Activated CD8-positive, alpha-beta memory T cell treated with anti-CD3 and anti-CD28 coated beads, Interleukin-2, amount 50 U/mL, for 48 hours (primary cell): ENCODE data around the gene MRPL12.

ENCODE experiments used
- DNase-seq: peaks from one replicate; pipeline ENCODE4 v3.0.0-alpha.2; 2020

Gene MRPL12

DNA sequence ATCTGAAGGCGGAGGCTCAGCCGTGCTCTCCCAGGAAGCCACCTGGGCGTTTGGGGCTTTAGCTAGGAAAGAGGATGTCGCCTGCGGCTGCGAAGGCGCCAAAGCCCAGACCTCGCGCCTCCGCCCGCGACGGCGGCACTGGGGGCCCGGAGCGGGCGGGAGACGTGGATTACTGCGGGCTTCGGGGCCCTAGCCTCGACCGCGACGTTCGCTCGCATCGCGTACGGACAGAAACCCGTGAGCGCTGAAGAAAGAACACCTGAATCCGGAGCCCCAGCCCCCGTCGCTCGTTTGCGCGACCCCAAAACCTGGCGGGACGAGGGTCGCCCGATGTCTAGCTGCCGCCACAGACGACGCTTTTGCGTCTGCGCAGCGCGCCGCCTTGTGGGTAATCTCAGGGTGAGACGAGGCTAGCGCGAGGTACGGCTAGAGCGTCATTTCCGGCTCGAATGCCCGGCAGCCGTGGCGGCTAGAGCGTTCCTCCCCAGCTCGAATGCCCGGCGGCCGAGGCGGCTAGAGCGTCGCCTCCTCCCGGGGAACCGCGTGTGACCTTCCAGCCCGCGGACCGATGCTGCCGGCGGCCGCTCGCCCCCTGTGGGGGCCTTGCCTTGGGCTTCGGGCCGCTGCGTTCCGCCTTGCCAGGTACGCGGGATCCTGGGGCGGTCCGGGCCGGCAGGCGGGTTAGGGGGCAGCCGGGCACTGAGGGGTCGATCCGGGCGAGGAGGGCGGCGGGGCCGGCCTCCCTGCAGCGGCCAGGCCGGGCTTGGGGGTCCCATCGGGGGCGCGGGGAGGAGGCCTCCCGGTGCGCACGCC lies at the start of gene MRPL12:
MRPL12 (plus strand) TSS at position 434 of the 813 bp plus-strand sequence; CDS start at position 569, 135 bp downstream.
- DNase-seq: peak; percentile 95

DNA sequence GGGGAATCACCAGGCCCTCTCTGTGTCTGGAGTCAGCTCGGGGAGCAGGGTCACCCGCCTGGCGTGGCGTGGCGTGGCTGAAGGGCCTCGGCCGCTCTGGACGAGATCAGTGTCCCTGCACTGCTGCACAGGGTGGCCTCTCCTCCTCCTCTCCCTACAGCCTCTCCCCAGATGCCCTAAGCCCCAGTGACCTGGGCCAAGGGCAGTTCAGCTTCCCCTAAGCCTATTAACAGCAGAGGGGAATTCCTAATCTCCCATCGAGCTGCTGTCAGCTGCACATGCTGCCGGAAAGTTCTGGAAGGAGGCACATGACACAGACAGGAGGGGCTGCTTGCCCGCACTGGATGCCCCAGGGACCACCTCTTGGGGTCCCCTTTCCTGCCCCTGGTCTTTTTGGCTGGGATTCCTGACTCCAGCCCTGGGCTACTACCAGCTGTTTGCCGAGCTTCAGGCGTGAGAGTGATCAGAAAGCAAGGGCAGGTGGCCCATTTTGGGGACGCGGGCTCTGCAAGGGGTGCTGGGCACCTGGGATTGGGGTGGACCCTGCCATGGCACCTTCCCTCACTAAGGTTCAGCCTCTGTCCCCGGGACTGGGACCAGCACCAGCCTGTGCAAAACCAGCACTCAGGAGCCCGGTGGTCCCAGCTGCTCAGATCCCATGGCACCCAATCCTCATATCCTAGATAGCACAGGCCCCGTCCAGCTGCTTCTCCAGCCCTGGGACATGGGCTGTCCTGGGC lies 47.6 kb upstream of the MRPL12 start:
- DNase-seq: no peak

DNA sequence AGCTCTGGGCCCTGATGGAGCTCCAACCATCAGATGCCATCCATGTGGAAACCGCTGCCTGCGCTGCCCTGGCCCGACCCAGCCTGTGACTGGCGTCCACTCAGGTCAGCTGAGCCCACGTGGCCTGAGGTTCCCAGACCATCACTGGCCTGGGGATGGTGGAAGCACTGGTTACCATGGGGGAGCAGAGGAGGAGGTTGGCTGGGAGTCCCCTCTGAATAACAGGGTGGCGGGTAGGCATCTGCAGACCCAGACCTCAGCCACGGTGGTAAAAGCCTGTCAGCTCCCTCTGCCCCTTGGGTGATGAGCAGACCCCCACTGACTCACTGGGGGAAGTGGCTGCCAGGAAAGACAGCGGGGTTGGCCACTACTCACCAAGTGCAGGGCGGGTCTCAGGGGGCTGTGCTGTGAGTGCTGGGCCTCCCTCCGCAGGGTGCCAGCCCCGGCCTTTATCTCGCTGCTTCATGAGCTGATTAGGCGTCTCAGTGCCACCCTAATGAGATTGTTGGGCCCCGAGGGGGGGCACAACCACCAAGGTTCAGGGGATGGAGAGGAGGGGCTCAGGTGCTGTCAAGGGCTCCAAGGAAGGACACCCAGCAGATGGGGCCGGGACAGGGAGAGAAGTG lies 46.9 kb upstream of the MRPL12 start, which contains the start of gene PDE6G:
PDE6G (minus strand) TSS at position 425 of the 626 bp plus-strand sequence. CDS start 3,237 bp downstream, outside the sequence.
- no peak for DNase-seq

DNA sequence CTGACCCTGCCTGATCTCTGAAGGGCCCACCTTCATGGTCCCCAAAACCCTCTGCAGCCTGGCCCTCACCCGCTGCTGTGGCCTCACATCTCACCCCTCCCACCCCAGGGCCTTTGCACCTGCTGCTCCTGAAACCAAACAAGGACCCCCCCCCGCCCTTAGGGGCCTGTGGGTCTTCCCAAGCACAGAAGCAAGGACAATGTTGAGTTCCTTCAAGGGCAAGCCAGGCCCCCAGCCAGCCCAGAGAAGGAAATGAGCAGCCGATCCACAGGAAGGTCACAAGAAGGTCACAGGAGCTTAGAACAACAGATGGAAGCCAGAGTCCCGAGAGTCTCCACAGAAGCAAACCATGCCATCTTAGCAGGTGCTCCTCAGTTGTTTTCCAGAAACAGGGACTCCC lies 46.3 kb upstream of the MRPL12 start:
- DNase-seq: no peak

DNA sequence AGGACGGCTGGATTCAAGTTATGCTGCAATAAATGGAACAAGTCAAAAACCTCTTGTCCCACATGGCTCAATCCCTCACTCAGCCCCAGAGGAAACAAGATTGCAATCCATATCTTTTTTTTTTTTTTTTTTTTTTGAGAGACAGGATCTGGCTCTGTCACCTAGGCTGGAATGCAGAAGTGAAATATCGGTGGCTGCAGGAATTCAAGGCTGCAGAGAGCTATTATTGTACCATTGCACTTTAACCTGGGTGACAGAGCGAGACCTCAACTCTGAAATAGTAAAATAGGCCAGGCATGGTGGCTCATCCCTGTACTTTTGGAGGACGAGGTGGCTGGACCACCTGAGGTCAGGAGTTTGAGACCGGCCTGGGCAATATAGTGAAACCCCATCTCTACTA lies 44.1 kb upstream of the MRPL12 start:
- no peak for DNase-seq

DNA sequence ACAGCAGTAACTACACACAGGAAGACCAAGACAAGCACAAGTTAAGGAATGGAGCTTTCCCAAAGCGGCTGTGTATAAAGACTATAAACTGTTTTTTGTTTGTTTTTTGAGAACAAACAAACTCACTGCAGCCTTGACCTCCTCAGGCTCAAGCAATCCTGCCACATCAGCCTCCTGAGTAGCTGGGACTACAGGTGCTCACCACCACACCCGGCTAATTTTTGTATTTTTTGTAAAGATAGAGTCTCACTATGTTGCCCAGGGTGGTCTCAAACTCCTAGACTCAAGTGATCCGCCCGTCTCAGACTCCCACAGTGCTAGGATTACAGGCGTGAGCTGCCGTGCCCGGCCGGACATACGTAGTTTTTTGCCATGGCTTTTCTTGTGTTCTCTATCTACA lies 42.7 kb upstream of the MRPL12 start:
- DNase-seq: no peak

DNA sequence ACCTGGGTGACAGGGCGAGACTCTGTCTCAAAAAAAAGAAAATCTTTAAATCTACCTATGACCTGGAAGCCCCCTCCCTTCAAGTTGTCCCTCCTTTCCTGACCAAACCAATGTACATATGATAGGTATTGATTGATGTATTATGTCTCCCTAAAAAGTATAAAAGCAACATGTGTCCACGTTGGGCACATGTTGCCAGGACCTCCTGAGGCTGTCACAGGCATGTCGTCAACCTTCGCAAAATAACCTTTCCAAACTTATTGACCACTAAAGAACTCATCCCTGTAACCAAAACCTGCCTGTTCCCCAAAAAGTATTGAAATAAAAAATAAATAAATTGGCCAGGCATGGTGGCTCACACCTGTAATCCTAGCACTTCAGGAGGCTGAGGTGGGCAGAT lies 41.2 kb upstream of the MRPL12 start:
- no peak for DNase-seq

DNA sequence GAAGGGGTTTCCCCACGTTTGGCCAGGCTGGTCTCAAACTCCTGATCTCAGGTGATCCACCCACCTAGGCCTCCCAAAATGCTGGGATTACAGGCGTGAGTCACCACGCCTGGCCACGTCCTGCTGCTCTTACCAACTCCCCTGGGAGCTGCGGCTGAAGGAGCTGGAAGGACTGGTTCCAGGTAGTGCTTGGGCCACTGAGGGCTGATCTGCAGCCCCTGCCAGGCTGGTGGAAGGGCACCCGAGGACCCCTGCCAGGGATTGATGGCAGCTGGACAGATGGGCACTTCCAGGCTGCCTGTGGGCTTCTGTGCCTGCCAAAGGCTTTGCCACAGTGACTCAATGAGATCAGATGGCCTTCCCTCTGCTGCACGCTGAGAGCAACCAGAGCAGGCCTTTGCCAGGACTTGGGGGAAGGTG lies 39.1 kb upstream of the MRPL12 start:
- no peak for DNase-seq

DNA sequence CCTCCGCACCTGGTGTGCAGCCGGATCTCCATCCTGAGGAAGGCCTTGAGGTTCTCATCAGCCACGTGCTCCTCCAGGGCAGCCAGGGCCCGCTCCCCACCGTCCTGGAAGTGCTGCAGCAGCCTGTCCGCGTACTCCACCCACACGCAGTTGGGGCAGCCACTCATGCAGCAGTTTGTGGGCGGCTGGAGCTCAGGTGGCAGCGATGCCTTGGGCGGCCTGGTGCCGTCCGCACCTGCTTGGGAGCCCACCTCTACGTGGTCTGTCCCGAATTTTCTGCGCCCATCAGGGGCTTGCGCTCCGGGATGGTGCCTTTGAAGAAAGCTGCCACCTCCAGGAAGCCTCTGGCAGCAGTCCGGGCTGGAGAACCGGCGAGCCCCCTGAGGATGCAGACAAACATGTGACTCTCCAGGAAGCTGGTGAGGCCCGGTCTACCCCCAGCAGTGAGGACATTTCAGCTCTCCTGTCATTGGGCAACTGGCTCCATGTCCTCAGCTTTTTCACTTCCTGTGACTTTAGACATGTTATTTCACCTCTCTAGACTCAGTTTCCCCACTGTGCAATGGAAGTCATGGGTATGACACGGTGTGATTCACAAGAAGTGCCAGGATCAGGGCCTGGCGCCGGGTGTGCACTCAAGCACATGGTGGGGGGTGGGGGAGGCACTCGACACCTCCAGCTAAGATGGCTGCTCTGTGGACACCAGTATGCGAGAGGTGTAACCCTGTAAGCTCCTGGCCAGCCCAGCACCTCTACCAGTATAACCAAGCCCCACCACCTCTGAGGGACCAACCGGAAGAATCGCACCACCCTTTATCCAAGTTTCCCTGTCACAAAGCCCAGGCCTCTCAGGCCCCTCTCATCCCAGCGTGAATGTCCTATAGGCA lies 37.7 kb upstream of the MRPL12 start:
- DNase-seq: peak; percentile 82

DNA sequence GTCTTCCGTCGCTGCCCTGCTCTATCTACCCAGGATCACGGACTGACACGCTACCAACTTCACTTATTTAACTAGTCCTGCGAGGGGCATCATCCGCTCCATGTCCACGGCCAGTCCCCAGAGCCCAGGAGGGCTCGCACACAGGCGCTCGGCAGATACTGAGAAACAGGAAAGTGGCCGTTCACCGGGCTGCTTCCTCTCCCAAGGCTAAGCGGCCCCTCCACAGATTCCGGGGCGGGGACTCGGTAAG lies 37.1 kb upstream of the MRPL12 start:
- DNase-seq: no peak

DNA sequence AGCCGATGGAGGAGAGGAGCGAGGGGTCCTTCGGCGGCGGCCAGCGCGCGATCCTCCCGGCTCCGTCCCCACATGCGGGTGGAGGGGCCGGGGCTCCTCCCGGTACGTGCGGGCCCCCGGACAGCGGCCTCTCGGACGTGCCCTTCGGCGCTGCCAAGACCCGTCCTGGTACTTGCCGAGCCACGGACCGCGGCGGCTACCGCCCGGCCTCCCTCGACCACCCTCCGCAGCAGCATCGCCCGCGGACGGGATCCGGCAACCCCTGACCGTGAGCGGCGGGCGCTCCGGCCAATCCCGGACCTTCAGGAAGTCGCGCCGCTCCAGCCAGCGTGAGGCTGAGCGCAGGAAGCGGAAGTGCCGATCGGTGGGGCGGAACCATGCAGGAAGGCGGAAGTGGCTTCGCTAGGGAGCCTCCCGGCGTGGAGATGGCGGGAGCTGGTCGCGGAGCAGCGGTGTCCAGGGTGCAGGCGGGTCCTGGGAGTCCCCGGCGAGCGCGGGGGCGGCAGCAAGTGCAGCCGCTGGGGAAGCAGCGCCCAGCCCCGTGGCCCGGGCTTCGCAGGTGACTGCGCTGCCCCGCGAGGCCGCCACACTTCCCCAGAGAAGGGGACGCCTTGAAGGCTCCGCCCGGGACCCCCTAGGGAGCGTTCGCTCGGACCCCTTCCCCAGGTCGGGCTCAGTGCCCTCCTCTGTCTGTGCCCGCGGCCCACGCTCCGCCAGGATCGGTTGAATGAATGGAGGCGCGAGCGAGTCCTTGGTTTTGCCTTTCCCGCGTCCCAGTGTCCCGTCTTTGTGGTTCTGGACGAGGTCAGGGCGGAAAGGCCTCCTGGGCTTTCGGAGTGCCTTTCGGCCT lies 36.6 kb upstream of the MRPL12 start, which contains the start of the genes CCDC137 and OXLD1:
CCDC137 (plus strand) TSS at position 396 of the 850 bp plus-strand sequence; CDS start at position 426, 30 bp downstream.
OXLD1 (minus strand) TSS at position 264 of the 850 bp plus-strand sequence; CDS start at position 236, 28 bp downstream.
- DNase-seq: peak; percentile 95

DNA sequence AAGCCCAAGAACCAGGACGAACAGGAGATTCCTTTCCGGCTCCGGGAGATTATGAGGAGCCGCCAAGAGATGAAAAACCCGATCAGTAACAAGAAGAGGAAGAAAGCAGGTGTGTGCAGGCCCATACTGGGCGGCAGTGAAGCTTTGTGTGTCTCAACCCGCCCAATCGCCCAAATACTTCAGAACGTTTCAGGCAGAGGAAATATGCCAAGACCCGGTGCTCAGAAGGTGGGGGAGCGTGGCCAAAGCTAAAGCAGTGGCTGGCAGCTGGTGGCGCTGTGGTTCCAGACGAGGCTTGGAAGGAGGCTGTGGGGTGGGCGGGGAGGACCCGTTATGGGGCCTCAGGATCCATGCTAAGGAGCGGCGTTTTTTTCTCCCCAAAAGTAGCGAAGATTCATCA lies 35.4 kb upstream of the MRPL12 start:
- no peak for DNase-seq

DNA sequence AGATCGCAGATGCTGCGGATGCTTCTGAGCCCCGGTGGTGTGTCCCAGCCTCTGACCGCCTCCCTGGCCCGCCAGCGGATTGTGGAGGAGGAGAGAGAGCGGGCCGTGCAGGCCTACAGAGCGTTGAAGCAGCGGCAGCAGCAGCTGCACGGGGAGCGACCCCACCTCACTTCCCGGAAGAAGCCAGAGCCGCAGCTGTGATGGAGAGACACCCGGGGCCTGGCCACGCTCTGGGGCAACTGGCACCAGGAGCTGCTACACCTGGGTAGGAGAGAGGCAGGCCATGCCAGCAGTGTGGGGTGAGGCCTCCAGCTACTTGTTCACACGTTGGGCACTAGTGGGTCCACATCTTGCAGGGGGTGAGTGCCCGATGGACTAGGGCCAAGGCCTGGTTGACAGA lies 30.7 kb upstream of the MRPL12 start:
- no peak for DNase-seq

DNA sequence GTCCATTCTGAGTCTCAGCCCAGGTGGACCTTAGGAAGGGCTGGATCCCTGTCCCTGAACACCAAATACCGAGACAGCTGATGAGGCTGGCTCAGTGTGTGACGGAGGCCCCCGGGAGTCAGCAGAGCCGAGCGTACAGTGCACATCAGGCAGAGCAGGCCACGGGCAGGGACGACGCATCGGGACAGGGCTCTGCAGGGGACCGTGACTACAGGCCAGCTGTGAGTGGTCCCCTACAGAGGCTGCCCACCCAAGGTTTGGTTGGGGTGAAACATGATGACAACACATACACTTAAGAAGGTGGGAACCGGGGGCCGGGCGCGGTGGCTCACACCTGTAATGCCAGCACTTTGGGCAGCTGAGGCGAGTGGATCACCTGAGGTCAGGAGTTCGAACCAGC lies 30.2 kb upstream of the MRPL12 start:
- DNase-seq: no peak

DNA sequence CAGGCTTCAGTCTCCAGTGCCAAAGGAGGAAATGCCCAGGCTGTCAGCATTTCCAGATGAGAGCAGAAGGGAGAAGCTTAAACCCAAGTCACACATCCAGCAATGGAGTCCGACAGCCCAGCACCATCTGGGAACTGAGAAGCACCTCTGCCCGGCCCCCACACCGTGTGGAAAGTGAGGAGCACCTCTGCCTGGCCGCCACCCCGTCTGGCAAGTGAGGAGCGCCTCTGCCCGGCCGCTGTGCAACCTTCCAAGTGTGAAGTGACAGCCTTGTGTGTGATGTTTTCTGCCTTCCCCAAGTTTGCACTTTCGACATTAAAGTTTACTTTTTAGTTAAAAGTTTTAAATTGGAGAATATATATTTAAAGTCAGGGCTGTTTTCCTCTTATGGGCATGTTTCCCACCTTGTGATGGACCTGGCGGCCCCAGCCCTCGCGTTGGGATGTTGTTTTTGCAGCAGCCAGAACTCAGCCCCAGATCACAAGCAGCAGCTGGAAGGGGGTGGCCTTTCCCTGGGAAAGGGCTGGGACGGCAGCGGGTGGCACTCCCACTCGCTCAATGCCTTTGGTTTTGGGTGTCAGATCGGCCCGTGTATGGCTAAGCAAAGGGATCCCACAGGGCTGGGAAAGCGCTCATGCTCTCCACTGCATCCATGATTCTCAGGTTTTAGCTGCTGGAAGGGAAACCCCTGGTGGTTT lies 29.5 kb upstream of the MRPL12 start:
- no peak for DNase-seq

DNA sequence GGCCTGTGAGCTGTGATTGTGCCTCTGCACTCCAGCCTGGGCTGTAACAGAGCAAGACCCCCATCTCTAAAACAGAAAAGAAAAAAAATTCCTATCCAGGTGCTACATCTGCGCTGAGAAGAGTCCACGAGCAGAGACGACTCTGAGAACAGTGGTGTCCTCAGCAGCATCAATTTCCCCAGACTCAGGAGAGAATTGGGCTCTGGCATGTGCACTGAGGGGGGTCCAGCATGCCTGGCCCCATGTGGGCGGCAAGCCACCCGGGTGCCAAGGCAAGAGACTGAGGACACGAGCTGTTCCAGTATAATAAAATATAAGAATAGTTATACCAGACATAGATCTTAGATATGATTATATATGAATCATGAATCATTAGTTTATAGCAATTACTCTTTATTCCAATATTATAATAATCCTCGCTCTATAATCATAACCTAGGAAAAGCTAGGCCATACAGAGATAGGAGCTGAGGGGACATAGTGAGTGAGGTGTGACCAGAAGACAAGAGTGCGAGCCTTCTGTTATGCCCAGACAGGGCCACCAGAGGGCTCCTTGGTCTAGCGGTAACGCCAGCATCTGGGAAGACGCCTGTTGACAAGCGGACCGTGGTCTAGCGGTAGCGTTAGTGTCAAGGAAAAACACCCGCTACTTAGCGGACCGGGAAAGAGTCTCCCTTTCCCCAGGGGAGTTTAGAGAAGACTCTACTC lies 27.5 kb upstream of the MRPL12 start:
- DNase-seq: peak; percentile 70

DNA sequence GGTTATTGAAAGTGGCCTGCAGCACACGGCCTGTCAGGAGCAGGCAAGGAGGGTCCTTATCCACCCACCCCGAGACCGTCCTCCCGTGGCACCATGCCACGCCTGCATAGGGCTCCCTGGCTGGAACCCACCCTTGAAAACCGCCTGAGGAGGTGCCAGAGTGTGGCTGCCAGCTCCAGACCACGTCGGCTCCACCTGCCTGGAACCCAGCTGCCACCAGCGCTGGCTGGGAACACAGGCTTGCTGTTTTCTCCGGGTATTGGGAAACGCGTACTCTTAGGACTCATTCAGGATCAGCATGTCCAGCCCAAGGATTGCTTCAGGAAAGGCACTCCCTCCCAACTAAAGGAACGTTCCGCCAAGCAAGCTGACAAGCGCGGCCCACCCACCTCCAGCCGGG lies 26.3 kb upstream of the MRPL12 start:
- DNase-seq: no peak

DNA sequence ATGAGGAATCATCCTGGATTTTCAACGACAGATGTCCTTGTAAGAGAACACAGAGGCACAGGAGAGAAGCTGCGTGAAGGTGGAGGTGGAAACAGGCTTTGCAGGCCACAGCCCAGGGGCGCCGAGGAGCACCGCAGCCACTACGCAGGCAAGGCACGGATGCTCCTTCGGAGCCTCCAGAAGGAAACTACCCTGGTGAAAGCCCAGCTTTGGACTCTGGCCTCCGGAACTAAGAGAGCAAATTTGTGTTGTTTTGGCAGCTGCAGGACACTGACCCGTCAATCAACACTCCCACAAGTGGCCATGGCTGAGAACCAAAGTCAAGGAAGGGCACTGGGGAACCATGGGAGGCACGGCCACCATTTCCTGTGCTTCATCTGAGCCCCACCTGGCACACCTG lies 23.0 kb upstream of the MRPL12 start:
- no peak for DNase-seq

DNA sequence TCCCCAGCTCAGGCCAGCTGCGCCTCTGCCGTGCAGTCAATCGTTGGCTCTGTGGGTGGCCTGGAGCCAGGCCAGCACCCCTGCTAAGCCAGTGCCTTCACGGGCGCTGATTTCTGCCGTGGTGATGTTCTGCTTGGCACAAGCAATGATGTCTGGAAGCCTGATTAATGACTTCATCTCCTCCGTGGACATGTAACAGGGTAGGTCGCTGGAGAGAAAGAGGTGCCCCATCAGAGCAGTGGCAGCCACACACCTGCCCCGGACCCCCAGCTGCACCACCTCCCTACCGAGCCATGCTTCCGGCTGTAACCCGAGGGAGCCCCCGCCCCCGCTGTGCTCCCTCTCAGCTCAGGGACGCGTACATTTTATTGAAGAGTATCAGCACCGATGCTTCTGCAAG lies 21.5 kb upstream of the MRPL12 start:
- DNase-seq: no peak

DNA sequence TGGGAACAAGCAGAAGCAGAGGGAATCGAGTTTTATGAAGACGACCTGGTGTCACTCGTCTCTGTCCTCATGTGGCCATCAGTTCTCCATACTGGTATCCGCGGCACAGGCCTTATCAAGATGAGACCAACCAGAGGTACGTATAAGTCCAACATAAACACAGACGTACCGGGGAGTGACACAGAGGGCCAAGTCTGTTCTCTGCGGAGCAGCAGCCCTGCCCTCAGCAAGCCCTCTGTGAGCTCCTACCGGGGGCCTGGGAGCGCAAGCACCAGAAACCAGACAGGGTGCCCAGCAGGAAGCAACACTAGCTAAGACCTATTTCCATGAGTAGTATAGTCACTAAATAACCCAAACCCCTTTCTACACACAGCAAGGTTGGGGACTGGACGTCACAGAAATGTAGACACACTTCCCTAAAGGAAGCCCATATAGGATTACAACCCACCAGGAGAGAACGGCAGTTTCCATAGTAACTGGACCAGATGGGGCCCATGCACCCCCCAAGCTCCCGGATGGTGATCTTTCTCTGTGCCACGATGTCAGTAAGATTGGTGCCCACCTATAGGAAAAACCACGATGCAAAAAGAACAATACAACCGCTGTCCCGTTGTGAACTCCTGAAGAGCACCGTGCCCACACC lies 20.5 kb upstream of the MRPL12 start:
- no peak for DNase-seq
